NCI-H2196 (cell line): ENCODE results near the gene CROCC2.

ENCODE experiments used
- DNase-seq: peaks from one replicate; lab custom pipeline; 2025; ENCODE audit not compliant: unreplicated experiment; lab: John Stamatoyannopoulos, UW

Gene CROCC2

GRCh38 chr2:240919786-240920782, 13.9 kb downstream of the CROCC2 start:
- DNase-seq: no peak

GRCh38 chr2:240920783-240921231, 14.7 kb downstream of the CROCC2 start:
- no peak for DNase-seq

GRCh38 chr2:240921311-240921994, 15.3 kb downstream of the CROCC2 start:
- no peak for DNase-seq

- no peak for DNase-seq
Measured at GRCh38 chr2:240921995-240922244, 15.8 kb downstream of the CROCC2 start.

GRCh38 chr2:240922245-240922981, 16.3 kb downstream of the CROCC2 start:
- no peak for DNase-seq

- no peak for DNase-seq
Measured at GRCh38 chr2:240922982-240923537, 16.9 kb downstream of the CROCC2 start.

GRCh38 chr2:240925191-240925567, 19.0 kb downstream of the CROCC2 start:
- DNase-seq: no peak

GRCh38 chr2:240925568-240926515, 19.7 kb downstream of the CROCC2 start:
- no peak for DNase-seq

GRCh38 chr2:240926516-240927389, 20.6 kb downstream of the CROCC2 start:
- no peak for DNase-seq

GRCh38 chr2:240927390-240927781, 21.2 kb downstream of the CROCC2 start:
- no peak for DNase-seq

- DNase-seq: no peak
Measured at GRCh38 chr2:240928476-240929363, 22.6 kb downstream of the CROCC2 start.

GRCh38 chr2:240929364-240930095, 23.4 kb downstream of the CROCC2 start:
- no peak for DNase-seq

- DNase-seq: no peak
Measured at GRCh38 chr2:240930096-240930630, 24.0 kb downstream of the CROCC2 start.

- no peak for DNase-seq
Measured at GRCh38 chr2:240930631-240931318, 24.6 kb downstream of the CROCC2 start.

- no peak for DNase-seq
Measured at GRCh38 chr2:240931319-240931949, 25.3 kb downstream of the CROCC2 start.

GRCh38 chr2:240932001-240932723, 26.0 kb downstream of the CROCC2 start:
- no peak for DNase-seq
